PC-3 (cell line): Measurements from ENCODE around the gene CA6.

Experiments used
- CTCF ChIP-seq: fragments of 300-600 bp; sonication (generic); conservative IDR thresholded peaks from 2 replicates; pipeline ENCODE4 v1.5.1; 2017; ENCODE audit warnings: antibody characterized with exemption, low read depth, mild to moderate bottlenecking, low read length
- EZH2 ChIP-seq: fragments of 300-600 bp; sonication (generic); IDR thresholded peaks from one replicate; pipeline ENCODE4 v1.6.1; 2017; ENCODE audit warnings: antibody characterized with exemption, mild to moderate bottlenecking, low read length; ENCODE audit not compliant: unreplicated experiment
- EZH2phosphoT487 ChIP-seq: fragments of 300-600 bp; sonication (generic); IDR thresholded peaks from 2 replicates; pipeline ENCODE4 v1.6.1; 2018; ENCODE audit warnings: mild to moderate bottlenecking, antibody characterized with exemption, low read length, borderline replicate concordance

GRCh38 chr1:8939000-8939265 lies 6.7 kb upstream of the CA6 start:
- TF ChIP-seq CTCF (no peak), EZH2phosphoT487 (no peak), EZH2 (no peak)
